Breast epithelium (tissue), 4 donors: Measurements from ENCODE around the gene TNFRSF11A. TPM values are rescaled to one million over a fixed set of nuclear protein-coding genes. Genes with fewer than 3 reads are reported as not detected.

Experiments
- DNase-seq, 2 donors: peaks; one replicate each; pipeline ENCODE4 v3.0.0-alpha.2; 2019; ENCODE audit warnings: low spot score in 2 of 2
- H3K27ac ChIP-seq, 2 donors: fragments of 200-600 bp; sonication (generic) in 1 of 2; one replicate each; pipeline ENCODE4 v1.5.1; 2016 to 2019; ENCODE audit warnings: mild to moderate bottlenecking in 1 of 2
- H3K27me3 ChIP-seq, 2 donors: fragments of 200-600 bp; sonication (generic) in 1 of 2; one replicate each; pipeline versions ENCODE4 v1.5.1 to v1.6.0; 2017 to 2019; ENCODE audit warnings: control low read depth in 1 of 2, mild to moderate bottlenecking in 1 of 2
- H3K36me3 ChIP-seq: fragments of 200-600 bp; one replicate; pipeline ENCODE4 v1.5.1; 2019
- H3K4me1 ChIP-seq, 2 donors: fragments of 200-600 bp; sonication (generic); one replicate each; pipeline ENCODE4 v1.5.1; 2016 to 2019; ENCODE audit warnings: control low read depth in 1 of 2
- H3K4me3 ChIP-seq, 3 donors: fragments of 200-600 bp; sonication (generic); 1 replicate in 2 of 3; 2 replicates in 1 of 3; pipeline ENCODE4 v1.5.1; 2016 to 2019; ENCODE audit warnings: mild to moderate bottlenecking in 3 of 3, moderate library complexity in 2 of 3
- H3K9me3 ChIP-seq, 2 donors: fragments of 200-600 bp; sonication (generic) in 1 of 2; one replicate each; pipeline ENCODE4 v1.5.1; 2016 to 2019; ENCODE audit warnings: control low read depth in 1 of 2
- POLR2A ChIP-seq: fragments of 450-650 bp; IDR thresholded peaks from one replicate; pipeline ENCODE4 v1.6.1; 2016; ENCODE audit warnings: antibody characterized with exemption, mild to moderate bottlenecking, moderate library complexity
- POLR2AphosphoS5 ChIP-seq, 3 donors: sonication (generic); formaldehyde crosslinking; IDR thresholded peaks; one replicate each; pipeline ENCODE4 v1.6.1; 2017; ENCODE audit warnings: antibody characterized with exemption in 3 of 3
- intact Hi-C: fragments of 100-400 bp; cut with DNase I; formaldehyde crosslinking; loops from one replicate; pipeline ENCODE4 v1.15.1; 2023; ENCODE audit warnings: low total_unique reads
- total RNA-seq, 3 donors: library from RNA; depleted of rRNA; stranded (reverse); fragments of >200 nt; gene quantifications; one replicate each; pipeline ENCODE4 v1.1.0, GENCODE V29; 2016
- TF ChIP-seq, protein P1 (sequence below), 3 donors: fragments of 450-650 bp; IDR thresholded peaks; one replicate each; pipeline ENCODE4 v1.5.1; 2016 to 2017; ENCODE audit warnings: antibody characterized with exemption in 3 of 3, mild to moderate bottlenecking in 3 of 3, moderate library complexity in 3 of 3

TNFRSF11A gene
- total RNA-seq, 3 donors from 2014 or later, result 4.2 to 6.4 (median 4.6) TPM

DNA sequence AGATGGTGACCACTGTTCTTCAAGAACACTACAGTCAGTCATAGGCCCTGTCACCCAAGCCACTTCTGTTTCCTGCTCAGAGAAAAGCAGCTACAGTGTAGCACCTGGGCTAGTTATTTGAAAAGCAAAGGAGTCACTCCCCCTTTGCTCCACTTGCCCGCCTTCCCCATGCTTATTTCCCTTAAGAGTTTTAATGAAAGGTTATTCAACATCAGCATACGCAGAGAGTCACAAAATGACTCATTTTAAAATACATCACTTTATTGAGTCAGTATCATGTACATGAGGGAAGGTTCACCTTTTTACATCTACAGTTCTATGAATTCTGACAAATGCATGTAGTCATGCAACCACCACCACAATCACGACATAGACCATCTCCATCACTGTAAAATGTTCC is 71.3 kb downstream of the TNFRSF11A start:
- Histone ChIP-seq H3K36me3 (no peaks in the 10 kb centered on the region), H3K4me1 (no peaks in the 10 kb centered on the region), H3K9me3 (no peaks in the 10 kb centered on the region), H3K27me3 (no peaks in the 10 kb centered on the region), H3K4me3 (no peak overlapping the region), H3K27ac (no peak overlapping the region)
- TF ChIP-seq, protein P1, sequence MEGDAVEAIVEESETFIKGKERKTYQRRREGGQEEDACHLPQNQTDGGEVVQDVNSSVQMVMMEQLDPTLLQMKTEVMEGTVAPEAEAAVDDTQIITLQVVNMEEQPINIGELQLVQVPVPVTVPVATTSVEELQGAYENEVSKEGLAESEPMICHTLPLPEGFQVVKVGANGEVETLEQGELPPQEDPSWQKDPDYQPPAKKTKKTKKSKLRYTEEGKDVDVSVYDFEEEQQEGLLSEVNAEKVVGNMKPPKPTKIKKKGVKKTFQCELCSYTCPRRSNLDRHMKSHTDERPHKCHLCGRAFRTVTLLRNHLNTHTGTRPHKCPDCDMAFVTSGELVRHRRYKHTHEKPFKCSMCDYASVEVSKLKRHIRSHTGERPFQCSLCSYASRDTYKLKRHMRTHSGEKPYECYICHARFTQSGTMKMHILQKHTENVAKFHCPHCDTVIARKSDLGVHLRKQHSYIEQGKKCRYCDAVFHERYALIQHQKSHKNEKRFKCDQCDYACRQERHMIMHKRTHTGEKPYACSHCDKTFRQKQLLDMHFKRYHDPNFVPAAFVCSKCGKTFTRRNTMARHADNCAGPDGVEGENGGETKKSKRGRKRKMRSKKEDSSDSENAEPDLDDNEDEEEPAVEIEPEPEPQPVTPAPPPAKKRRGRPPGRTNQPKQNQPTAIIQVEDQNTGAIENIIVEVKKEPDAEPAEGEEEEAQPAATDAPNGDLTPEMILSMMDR (IDR thresholded peaks at IDR 0.05), result no peak
- TF ChIP-seq POLR2AphosphoS5 (IDR thresholded peaks at IDR 0.05), result no peak
- no peak for TF ChIP-seq POLR2A
- intact Hi-C loops, result no loop called here
- DNase-seq, result no peak

GRCh38 chr18:62396967-62397366 is 71.9 kb downstream of the TNFRSF11A start:
- no peaks in the 10 kb centered on the region for H3K27me3 ChIP-seq
- intact Hi-C loops, result no loop called here
- no peaks in the 10 kb centered on the region for H3K4me1 ChIP-seq
- H3K27ac ChIP-seq, result no peak overlapping the region
- no peak for DNase-seq
- H3K4me3 ChIP-seq, result no peak overlapping the region
- TF ChIP-seq POLR2A, result no peak
- H3K9me3 ChIP-seq, result no peaks in the 10 kb centered on the region
- H3K36me3 ChIP-seq, result no peaks in the 10 kb centered on the region

- H3K27ac ChIP-seq, result no peak overlapping the region
- no peak overlapping the region for H3K4me3 ChIP-seq
- H3K9me3 ChIP-seq, result no peaks in the 10 kb centered on the region
- DNase-seq, result no peak
- no peak for TF ChIP-seq POLR2AphosphoS5 (IDR thresholded peaks at IDR 0.05)
- intact Hi-C loops, result no loop called here
- H3K36me3 ChIP-seq, result no peaks in the 10 kb centered on the region
- H3K27me3 ChIP-seq, result no peaks in the 10 kb centered on the region
- no peaks in the 10 kb centered on the region for H3K4me1 ChIP-seq
Observed at GRCh38 chr18:62398291-62398690, 73.2 kb downstream of the TNFRSF11A start.

DNA sequence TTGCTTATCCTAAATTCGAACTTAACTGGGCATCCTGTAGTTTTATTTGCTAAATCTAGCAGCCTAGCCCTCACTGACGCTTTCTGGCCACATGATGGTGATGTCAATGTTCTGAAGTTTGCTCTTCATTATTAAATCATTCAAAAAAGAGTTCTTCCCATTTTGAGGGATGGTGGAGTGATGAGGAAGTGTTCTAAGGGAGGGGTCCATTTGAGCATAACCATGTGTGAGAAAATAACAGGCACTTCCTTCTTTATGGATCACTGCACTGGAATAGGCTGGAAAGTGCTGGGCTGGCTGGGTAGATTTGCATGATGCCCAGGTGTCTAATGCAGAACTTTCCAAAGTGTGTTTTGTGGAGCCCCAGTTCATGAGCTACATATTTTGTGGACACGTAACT is 74.2 kb downstream of the TNFRSF11A start:
- TF ChIP-seq POLR2AphosphoS5 (IDR thresholded peaks at IDR 0.05), result no peak
- TF ChIP-seq, protein P1 (IDR thresholded peaks at IDR 0.05), result no peak
- TF ChIP-seq POLR2A, result no peak
- H3K4me1 ChIP-seq, result no peaks in the 10 kb centered on the region
- intact Hi-C loops, result no loop called here
- no peaks in the 10 kb centered on the region for H3K36me3 ChIP-seq
- H3K4me3 ChIP-seq, result no peak overlapping the region
- H3K27me3 ChIP-seq, result no peaks in the 10 kb centered on the region
- no peaks in the 10 kb centered on the region for H3K9me3 ChIP-seq
- H3K27ac ChIP-seq, result no peak overlapping the region
- no peak for DNase-seq

DNA sequence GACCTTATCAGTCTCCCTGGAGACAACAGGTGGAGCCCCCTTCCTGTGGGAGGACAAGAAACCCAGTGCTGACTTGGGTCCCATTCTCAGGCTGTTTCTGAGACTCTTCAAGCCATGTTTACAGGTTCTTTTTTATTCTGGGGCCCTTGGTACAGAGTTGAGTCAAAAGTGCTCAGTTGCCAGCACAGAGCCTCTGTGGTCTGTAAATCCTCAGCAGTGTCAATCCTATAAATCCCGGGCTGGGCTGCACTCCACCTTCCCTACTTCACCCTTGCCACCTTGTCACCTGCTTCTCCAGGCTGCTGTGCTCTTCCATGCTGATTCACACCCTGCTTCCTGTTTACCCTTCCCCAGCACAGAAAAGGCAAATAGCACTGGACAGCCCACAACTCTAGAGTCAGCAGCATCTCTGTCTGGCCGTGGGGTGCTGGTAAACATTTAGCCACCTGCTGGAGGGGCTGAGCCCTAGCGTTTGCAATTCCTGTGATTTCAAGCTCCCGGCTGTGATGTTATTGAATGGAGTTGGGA is 74.7 kb downstream of the TNFRSF11A start:
- TF ChIP-seq, protein P1 (IDR thresholded peaks at IDR 0.05), result no peak
- TF ChIP-seq POLR2A (no peak), POLR2AphosphoS5 (IDR thresholded peaks at IDR 0.05) (no peak)

GRCh38 chr18:62400916-62401315 is 75.8 kb downstream of the TNFRSF11A start:
- no peak for TF ChIP-seq POLR2AphosphoS5 (IDR thresholded peaks at IDR 0.05)
- TF ChIP-seq POLR2A, result no peak
- TF ChIP-seq, protein P1 (IDR thresholded peaks at IDR 0.05), result no peak

More for the DNA sequence above, 74.7 kb downstream of the TNFRSF11A start:
- Histone ChIP-seq H3K9me3 (no peaks in the 10 kb centered on the region), H3K4me3 (no peak overlapping the region), H3K27ac (no peak overlapping the region), H3K27me3 (no peaks in the 10 kb centered on the region), H3K36me3 (no peaks in the 10 kb centered on the region), H3K4me1 (no peaks in the 10 kb centered on the region)
- no peak for DNase-seq
- intact Hi-C loops, result no loop called here

More at GRCh38 chr18:62400916-62401315, 75.8 kb downstream of the TNFRSF11A start:
- H3K4me1 ChIP-seq, result no peaks in the 10 kb centered on the region
- H3K27ac ChIP-seq, result no peak overlapping the region
- no peaks in the 10 kb centered on the region for H3K36me3 ChIP-seq
- no peaks in the 10 kb centered on the region for H3K27me3 ChIP-seq
- intact Hi-C loops, result no loop called here
- no peak for DNase-seq
- no peak overlapping the region for H3K4me3 ChIP-seq
- H3K9me3 ChIP-seq, result no peaks in the 10 kb centered on the region
